Measurements from ENCODE around the gene RILP.

DNA sequence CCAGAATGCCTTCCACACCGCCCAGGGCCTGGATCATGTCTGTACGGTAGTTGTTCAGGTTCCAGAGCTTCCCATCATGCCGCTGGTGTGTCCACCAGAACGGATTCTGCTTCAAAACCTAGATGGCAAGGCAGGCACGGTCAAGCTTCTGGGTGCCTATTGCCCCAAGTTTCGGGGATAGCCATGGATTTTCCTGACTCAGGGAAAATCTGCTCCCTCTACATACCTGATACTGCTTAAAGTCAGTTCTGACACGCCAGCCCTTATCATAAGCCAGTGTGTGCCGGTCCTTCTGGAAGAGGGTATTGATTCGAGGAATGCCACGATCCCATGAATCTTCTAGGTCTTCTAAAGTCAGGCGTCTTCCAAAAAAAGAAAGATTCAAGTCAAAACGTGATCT is 11.4 kb upstream of the RILP start:
- no peak for TF ChIP-seq GATA3 (IDR thresholded peaks at IDR 0.05; ENCODE audit: low read depth, low read length)
- TF ChIP-seq GATA2 (IDR thresholded peaks at IDR 0.05; ENCODE audit: low read depth, low read length), result no peak

Data from SH-SY5Y (cell line).